Vagina (tissue), 2 donors: ENCODE results near the gene ZNF558.

Source experiments
- POLR2A ChIP-seq, 2 donors: fragments of 450-650 bp; IDR thresholded peaks; one replicate each; pipeline ENCODE4 v1.6.1; 2017; ENCODE audit warnings: antibody characterized with exemption in 2 of 2, mild to moderate bottlenecking in 2 of 2, moderate library complexity in 2 of 2
- POLR2AphosphoS5 ChIP-seq, 2 donors: sonication (generic); formaldehyde crosslinking; IDR thresholded peaks; one replicate each; pipeline ENCODE4 v1.9.0; 2017; ENCODE audit warnings: antibody characterized with exemption in 2 of 2, mild to moderate bottlenecking in 2 of 2, low read depth in 1 of 2; ENCODE audit not compliant: insufficient read depth in 1 of 2

GRCh38 chr19:8840708-8841107 is 8.6 kb upstream of the ZNF558 start:
- TF ChIP-seq POLR2AphosphoS5 (IDR thresholded peaks at IDR 0.05; ENCODE audit: insufficient read depth in 1 of 2, low read depth in 1 of 2) = no peak
- TF ChIP-seq POLR2A (IDR thresholded peaks at IDR 0.05) = no peak
